Kasumi-1 (cell line): ENCODE measurements around the gene C7orf57.

Experiments
- DNase-seq, 2 experiments: peaks; one replicate each; lab custom pipeline; 2025; lab: John Stamatoyannopoulos, UW

The C7orf57 gene

DNA sequence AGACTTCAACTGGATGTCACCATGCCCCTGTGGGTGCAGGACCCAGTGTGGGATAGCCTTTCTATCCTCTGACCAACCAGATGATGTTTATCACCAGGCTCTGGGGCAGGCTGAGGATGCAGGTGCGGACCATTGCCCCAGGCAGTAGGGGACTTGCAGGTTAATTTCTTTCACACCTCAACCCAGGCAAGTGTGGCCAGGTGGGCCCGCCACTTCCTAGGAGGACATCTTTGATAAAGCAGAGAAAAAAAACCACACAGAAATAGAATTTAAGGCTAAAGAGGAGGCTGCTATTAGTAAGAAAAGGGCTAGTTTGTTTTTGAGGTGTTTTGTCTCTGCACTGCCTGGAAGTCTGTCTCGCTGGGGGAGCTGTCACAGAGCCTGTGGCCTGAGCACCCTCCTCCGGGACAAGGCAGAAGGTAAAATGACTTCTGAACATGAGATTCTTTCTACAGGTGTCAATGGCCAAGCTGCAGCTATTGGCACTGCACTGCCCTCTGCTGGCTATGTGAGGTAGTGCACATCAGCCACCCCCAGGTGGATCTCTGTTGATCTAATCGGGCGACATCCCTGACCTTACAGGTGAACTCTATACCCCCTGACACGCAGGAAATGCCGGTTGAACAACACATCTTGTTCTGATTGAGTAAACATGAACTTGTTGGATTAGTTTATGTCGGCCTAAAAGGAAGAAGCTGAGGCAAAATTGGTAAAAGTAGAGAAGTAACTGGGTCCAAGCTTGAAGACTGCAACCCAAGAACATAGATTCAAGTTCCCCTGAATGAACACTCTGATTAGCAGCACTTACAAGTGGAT lies 74.7 kb downstream of the C7orf57 start:
- peak; percentile 48 to 53 for DNase-seq

DNA sequence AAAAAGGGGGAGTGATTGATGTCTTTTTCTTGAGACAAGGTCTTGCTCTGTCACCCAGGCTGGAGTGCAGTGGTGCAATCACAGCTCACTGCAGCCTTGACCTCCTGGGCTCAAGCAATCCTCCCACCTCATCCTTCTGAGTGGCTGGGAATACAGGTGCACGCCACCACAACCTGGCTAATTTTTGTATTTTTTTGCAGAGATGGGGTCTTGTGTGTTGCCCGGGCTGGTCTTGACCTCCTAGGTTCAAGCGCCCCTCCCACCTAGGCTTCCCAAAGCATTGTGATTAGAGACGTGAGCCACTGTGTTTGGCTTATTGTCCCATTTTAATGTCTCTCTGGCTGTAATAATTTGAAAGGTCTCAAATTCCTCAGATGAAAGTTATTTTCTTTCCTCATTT lies 75.5 kb downstream of the C7orf57 start:
- no peak for DNase-seq
